Activated T-helper 9 cell treated with anti-CD3 and anti-CD28 coated beads, Interleukin-2, amount 50 U/mL, for 16 hours (primary cell): ENCODE measurements around the gene RNF144A.

Experiments
- DNase-seq: peaks from one replicate; pipeline ENCODE4 v3.0.0-alpha.2; 2020; ENCODE audit warnings: low read depth

RNF144A gene

DNA sequence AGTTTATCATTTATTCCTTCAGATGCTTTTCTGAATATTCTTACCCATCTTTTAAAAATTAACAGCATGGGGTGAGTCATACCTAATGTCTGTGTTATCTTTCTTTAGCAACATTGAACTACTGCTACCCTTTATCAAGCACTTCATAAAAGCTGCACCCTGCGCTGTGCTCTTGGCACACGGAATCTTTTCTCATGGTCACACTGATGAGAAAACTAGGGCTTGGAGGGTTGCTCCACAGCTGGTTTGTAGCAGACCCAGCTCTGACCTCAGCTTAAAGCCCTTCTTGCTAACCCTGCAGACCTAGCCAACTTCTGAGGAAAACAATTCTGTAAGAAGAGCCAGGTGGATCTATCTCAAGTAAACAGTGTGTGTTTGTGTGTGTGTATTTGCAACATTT, 106.3 kb downstream of the RNF144A start:
- no peak for DNase-seq

DNA sequence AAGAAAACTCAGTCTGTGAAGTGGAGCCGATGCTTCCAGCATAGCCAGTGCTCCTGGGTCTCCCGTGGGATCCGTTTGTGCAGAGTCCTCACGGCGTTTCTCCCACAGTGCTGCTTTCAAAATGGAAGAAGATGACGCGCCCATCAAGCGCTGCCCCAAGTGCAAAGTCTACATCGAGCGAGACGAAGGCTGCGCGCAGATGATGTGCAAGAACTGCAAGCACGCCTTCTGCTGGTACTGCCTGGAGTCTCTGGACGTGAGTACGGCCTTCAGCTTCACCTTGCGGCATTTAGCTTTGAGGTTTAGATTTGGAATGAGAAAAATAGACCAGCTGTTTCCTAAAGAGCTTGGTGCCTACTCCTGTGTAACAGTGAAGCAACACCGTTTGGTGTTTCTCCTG, 107.0 kb downstream of the RNF144A start:
- DNase-seq = no peak

DNA sequence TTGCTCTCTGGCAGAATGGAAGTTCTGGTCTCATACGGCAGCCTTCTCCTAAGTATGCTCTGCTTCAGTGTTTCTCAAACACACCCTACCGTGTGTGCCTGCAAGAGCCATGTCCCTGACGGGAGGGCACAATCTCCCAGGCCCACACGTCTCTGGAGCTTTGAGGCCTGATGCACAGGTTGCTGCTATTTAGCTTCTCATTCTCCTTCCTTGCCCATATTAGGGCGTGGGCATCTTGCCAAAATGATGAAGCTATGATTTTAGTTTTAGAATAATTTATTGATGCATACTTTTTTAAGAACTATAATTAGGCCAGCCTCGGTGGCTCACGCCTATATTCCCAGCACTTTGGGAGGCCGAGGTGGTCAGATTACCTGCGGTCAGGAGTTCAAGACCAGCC, 107.9 kb downstream of the RNF144A start:
- DNase-seq = no peak

DNA sequence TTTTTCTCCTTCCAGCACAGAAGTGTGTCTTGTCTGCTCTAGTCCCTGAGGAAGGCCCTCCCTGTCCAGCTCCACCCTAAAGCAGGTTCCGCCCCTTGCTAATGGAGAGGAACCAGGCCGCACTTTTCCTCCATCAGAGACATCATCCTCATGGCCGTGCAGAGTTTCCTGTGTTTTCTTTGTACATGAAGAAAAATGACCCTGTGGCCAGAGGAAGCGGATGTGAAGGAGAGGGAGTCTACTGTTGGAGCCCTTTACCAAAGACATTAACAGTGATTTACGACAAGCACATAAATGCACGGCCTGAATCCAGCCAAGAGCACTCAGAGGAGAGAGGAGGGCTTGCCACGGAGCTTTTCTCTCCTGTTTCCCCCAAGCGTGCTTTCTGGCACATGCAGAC, 109.5 kb downstream of the RNF144A start:
- DNase-seq = no peak

DNA sequence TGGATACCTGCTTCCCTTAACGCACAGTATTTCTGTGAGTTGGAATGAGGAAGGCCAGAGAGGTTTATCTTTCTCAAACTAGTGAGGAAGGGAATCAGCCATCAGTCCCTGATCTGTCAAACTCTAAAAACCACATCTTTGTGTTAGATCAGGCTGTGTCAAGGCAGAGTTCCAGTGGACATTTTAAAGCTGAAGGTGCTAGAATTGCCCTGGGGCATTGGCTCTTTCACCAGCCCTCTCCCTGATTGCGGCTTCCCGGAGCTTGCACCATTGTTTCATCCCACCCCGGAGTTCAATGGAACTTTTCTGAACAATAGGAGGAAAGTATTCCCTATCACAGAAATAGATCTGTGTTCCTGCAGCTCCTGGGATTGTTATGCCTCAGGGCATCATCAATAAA, 110.2 kb downstream of the RNF144A start:
- DNase-seq = no peak

DNA sequence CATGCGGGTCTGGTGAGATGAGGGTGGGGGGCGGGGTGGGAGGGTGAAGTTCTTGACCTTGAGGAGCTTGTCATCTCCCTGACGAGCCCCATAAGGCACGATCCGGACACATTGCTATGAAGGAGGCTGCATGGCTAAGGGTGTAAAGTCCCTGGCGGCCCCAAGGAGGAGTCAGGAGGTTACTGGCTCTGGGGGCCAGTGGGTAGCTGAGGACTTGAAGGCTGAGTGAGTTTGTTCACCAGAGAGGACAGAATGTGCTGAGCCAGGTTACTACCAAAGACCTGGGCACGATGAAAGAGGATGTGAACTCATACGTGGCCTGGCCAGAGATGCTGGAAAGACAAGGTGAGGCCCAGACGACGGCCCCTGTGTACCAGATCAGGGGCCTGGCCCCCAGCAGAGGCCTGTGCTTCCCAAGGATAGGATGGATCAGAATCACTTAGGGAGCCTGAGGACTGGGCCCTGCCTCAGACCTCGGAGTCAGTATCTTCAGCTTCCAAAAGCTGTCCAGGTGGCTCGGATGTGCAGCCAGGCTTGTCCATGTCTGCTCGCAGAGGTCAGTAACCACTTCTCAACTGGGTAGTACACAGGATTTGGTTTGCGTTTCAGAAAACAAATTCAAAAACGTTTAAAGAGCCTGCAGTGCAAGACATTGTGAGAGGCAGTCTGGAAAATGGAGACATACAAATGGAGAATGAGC, 110.9 kb downstream of the RNF144A start:
- DNase-seq = no peak

DNA sequence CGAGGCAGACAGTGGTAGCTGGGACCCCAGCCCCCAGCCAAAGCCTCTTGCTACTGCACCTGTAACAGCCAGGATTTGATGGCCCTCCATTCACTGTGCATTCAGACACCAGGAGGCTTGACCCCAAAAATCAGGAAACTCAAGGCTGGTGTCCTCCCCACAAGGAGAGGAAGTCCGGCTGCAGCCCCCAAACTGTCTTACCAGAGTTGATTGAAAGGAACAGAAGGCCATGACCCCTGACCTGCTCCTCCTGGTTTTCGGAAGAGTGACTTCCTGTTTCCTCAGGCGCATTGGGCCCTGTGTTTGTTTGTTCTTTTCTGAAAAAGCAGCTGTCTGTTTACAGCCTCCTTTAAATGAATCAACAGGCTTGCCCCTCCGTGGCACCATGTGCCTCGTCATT, 111.6 kb downstream of the RNF144A start:
- DNase-seq = no peak

DNA sequence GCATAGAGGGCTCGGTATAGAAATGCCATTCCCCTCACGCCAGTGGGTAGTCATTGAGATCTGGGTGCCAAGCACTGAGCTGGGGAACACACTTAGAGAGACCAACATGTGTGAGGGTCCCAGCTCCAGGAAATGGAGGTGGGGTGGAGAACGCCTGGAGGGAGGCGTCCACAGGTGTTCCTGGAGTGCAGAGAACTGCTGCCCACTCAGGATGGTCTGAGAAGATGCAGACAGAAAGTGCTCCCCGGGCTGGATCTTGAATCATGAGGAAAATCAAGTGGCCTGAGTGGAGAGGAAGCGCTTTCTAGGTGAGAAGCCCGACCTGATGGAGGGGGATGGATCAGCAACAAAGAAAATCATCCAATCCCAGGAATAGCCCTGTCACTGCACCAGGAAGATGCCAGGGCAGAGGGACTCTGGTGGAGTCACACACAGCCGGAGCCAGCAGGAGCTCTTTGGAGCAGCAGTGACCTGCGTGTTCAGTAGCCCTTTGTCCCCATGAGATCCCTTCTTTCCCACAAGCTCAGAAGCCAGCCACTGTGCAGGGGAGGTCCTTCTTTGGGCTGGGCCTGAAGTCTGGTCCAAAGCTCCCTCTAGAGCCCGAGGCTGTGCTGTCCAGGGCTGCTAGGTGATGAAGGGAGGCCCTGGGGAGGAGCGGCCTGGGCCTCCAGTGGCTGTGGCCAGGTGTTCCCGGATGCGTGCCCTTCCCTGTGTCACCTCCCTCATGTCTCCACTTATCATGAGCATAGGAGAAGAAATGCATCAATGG, 112.3 kb downstream of the RNF144A start:
- no peak for DNase-seq

DNA sequence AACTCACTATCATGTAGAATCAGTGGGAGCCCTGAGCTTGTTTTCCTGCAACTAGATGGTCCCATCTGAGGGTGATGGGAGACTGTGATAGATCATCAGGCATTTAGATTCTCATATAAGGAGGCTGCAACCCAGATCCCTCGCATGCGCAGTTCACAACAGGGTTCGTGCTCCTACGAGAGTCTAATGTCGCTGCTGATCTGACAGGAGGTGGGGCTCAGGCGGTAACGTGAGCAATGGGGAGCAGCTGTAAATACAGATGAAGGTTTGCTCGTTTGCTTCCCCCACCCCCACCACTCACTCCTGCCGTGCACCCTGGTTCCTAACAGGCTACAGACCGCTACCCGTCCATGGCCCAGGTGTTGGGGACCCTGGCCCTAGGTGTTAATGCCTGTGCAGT, 113.6 kb downstream of the RNF144A start:
- DNase-seq = no peak

DNA sequence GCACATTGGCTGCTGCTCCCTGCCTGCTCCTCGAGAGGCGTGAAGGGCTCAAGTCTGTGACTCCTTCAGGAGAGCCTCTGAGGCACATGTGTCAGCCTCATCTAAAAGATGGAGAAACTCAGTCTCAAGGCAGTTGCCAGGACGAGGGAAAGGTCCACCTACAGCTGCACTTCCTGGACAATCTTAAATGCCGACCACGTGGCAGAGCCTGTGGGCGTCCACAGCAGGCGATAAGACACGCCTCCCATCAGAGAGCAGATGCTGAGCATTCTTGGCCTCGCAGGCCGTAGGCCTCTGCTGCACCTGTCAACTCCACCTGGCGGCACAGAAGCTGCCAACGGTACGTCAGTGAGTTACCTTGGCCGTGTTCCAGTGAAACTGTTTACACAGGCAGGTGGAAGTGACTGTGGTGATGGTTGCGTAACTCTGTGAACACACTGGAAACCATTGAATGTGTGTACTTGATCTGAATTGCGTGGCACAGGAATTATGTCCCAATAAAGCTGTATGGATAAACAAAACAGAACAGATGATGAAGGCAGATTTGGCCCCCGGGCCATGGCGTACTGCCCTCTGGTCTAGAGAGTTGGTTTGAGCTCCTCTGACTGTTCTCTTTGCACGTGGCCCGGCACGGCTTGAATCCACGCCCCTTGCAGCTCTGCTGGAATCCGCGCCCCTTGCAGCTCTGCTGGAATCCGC, 114.5 kb downstream of the RNF144A start:
- peak; percentile 20 for DNase-seq

DNA sequence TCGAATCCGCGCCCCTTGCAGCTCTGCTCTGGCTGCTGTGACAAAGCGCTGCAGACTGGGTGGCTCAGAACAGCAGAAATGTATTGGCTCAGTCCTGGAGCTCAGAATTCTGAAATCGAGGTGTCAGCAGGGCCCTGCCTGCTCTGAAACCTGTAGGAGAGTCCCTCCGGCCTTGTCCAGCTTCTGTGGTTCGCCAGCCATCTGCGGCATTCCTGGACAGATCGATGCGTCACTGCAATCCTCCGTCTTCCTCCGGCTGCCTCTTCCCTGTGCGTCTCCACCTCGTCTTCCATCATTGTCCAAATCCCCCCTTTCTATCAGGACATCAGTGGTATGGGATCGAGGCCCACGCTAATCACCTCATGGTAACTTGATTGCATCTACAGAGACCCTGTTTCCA, 115.2 kb downstream of the RNF144A start:
- no peak for DNase-seq

DNA sequence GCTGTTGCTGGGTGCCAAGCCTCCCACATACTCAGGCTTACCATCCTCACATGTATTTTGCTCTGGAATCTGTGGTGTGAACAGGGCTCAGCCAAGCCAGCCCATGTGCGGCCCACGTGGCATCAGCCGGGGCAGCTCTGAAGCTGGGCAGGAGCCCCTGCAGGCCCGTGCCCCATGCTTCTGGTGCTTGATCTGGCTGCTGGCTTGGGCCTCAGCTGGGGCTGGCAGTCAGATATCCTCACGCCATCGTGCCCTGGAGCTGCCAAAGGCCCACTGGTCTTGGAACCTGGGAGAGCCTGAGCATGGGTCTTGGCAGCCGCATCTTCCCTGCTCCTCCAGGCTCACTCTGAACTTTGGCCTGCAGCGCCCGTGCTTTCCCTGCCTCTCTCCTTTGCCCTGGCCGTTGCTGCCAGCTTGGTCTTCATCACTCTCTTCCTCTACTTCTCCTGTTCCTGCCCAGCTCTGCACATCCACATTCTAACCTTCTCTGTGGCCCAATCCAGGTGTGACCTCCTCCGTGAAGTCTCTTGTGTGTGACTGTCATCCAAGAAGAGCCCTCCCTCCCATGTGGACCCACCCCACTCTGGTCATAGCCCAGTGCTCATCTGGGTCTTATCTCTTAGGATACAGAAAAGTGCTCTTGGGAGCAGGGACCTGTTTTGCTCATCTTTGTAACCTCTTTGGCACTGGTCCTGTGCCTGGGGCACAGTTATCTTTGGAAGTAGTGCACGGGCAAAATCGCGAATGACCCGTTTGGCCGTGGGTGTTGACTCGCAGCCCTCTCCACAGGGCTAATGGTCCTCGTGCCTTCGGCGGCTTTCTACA, 116.1 kb downstream of the RNF144A start:
- no peak for DNase-seq

DNA sequence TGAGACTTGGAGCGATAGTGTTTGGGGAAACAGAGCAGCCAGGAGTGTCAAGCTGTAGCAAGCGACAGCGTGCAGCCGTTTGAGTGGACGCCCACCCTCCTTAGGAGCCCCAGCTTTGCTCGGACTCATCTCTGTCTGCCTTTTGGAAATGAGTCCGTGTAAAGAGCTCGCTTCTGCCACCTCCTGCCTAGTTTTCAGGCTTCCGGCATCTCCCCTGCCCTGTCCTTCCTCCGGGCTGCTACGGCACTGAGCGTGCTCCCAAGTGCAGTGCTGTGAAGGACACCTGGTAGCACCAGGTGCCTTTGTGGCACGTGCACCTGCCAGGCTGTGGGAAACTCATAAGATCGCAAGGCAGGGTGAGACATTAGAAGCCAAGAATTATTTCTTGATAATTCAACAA, 117.1 kb downstream of the RNF144A start:
- DNase-seq = no peak

DNA sequence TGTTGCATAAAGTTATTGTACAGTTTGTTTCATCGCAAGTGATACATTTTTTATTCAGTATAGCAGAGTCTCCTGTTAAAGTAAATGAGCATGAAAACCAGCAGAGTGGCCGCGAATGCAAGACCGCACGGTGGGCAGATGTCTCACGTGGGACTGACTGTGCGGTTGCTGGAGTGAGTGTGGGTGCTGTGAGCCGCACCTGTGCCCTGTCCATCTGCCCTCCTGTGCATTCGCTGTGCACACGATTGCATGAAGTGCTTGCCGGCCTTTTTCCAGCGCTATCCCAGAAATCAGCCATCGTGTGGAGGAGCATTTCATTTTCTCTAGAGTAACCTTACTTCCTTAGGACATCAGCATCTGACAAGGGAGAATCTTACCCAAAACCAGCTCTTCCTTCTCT, 118.7 kb downstream of the RNF144A start:
- DNase-seq = no peak

DNA sequence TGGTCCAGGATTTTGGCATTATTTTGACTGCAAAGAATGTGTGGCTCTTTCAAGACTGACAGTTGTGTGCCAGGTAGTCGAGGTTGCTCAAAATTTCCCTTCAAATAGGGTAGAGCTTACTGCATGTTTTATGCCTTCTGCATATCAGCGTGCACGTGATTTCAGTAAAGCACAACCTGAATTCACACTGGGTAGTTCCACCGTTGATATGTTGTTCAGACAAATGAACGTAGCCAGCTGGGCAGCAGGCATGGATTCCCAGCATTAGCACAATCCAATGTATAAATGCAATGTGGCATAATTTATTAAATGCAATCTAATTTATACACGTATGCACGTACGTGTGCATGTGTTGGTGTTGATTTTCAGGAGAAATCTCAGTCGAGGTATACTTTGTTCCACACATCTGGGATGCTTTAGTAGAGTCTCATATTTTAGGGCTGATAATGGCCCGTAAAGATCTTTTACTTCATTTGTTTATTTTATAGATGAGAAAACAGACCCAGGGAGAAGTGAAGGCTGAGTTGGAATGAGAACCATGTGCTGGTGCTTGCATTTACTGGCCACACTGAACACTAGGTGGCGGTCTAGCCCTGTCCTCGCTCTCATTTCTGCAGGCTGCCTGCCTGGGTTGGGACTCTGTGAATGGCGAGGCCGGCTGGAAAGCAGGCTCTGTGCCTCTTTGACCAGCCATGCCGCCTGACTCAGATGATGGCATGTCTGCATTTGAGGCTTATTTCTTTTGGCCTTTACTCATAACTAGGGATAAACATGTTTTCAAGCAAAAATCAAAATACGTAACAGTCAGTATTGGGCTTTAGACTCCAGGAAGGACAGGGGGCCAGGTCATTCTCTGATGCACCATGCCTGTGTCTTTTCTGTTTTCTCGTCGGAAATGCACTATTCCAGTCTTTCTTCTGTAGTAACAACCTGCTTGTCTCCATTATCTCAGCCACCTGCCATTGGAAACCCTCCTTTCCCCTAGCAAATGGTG, 120.4 kb downstream of the RNF144A start:
- DNase-seq = peak; percentile 13

DNA sequence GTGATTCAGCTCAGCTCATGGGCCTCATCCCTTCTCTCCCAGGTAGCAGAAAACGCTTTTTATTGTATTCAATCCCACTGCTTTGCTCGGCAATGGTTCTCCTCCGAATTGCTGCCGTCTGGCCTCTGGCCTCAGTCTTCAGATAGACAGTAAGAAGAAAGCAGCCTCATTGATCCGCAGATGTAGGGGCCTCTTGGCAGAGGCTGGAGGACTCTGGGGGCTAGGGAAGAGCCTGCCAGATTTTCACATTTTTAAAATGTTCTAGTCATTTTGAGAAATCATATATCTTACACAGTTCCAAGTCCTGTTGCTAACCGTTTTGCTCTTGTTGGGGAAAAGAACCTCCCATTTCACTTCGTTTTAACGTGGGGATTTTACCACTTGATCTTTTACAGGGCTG, 123.3 kb downstream of the RNF144A start:
- no peak for DNase-seq

DNA sequence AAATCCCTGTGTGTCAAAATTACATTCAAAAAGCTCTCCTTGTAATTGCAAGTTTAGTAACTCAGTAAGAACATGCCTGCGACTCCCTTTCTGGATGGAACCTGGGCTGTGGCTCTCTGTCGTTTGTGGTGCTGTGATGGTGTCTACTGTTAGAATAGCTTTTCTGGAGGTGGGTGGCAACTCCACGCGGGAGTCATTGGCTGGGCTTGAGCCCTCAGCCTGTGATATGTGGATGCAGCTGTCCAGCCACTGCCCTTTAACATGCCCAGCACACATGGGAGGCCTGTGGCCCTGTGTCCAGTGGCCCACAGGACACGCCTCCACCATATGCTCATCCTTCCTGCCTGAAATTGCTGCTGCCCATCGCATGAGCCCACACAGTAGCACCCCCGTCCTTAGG, 124.2 kb downstream of the RNF144A start:
- no peak for DNase-seq

DNA sequence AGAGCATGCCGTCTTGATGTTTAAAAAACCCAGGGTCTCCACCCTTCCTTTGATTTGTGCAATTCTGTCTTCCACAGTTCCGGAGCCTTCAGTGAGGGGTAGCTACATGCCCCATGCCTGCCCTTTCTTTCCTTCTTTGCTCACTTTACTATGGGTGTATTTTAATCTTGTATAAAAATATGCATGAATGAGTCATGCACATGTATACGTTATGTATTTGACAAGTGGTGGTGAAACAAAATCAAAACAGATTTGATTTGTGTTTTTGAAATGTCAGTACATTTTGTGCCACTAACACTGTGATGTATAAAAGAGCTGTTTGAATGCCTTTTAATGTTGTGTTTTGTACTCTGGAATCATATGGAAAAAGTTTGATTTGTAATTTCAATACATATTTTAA, 126.5 kb downstream of the RNF144A start:
- DNase-seq = no peak

DNA sequence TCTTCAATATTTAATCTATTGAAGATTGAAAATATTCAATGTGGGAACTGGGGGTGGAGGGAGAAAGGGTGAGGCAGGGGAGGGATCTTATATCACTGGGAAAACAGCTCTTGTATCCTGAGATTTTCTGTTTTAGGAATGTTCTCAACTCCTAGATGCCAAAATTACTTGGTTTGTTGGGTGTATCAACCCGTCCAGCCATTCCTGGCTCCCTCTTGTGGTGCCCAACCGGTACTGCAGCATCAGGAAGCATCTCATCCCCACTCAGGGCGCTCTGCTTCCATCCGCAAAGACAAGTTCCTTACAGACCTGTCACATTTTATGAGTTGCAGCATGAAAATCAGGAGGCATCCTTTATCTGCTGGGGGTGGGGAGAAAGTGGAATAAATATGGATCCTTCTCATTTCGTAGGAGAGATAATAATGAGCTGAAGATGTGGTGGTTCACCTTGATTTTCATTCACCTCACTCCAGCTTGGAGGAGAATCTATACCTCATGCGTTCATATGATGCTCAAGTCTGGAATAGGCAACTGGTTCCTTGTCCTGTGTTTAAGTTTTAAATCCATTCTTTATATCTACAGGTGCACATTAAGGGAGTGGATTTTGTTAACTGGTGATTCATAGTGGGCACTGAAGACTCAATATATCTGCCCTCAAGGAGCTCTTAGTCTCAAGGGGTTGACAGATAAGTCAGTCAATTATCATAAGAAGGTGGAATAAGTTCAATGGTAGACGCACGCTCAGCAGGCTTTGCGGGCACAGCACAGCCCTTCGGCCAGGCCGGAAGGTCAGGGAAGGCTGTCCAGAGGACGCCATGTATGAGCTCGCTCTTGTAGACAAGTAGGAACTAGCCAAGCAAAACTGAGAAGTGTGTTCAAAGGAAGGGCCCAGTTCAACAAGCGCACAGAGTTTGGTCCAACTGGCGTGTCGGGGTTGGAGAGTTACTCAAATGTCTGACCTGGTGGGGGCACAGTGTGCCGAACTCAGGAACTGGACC, 127.3 kb downstream of the RNF144A start:
- DNase-seq = peak; percentile 51
